ENCODE results near the gene OR10A5.
"Not testable (repeated sequence)": the region's sequence is repeated elsewhere in the genome, so short reads cannot be mapped to it uniquely, and the experiment has no call there.

OR10A5 gene

GRCh38 chr11:6845383-6845782 lies at the start of gene OR10A5:
Gene OR10A5, plus strand, starts transcription at chr11:6845683. Its CDS starts 0 bp downstream, at chr11:6845683.
- DNase-seq: no peak

- no peak for DNase-seq
Observed at GRCh38 chr11:6799402-6799801, 46.1 kb upstream of the OR10A5 start, which contains the start of gene OR6A2. Gene OR6A2, minus strand, starts transcription at chr11:6799689. Its CDS starts 3,981 bp downstream, at chr11:6795708.

GRCh38 chr11:6801075-6801474 lies 44.4 kb upstream of the OR10A5 start:
- not testable (repeated sequence) for DNase-seq

DNA sequence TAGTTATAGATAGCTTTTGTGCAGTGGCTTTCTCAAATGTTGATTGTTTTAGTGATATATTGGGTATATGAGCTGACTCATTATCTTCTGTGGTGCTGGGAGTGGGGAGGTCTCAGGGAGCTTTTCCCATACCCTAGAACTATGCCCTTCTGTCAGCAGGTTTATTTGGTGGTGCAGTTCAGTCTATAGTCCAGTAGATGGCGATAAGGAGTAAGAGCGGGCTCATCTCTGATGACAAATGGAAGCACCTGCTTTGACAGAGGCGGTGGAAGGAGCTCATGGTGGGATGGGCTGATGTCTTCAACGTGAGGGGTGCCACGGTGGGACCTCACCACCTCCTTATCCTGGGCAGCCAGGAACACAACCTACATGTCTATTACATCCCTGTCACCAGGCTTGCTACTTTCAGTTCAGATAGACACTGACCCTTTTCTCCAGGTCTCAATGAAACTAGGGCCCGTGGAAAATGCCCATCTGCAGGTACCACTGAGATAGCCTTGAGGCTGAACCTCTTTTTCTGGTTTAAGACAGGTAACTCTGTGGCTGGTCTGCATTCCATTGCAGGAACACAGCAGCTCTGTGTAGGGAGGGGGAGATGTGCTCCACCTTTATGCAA lies 33.0 kb upstream of the OR10A5 start:
- peak; percentile 63 for DNase-seq

DNA sequence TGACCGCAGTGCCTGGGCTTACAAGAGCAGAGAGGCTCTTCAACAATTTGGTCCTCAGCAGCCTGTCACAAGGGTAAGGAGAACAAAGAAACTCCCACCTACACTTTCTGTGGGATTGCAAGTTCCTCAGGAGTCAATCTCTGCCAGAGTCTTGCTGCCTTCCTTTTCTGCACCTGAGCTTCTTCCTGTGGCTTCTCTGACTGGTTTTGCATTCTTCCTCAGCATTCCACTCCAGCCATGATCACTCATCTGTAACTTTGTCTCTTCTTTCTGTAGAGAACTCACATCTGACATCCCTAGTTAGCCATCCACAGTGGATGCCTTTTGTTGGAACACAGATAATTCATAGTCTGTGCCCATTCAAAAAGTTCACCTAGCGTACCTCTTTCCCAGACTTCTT lies 31.8 kb upstream of the OR10A5 start:
- DNase-seq: no peak

GRCh38 chr11:6817694-6818093 lies 27.8 kb upstream of the OR10A5 start:
- DNase-seq: no peak

GRCh38 chr11:6818967-6819366 lies 26.5 kb upstream of the OR10A5 start:
- no peak for DNase-seq

DNA sequence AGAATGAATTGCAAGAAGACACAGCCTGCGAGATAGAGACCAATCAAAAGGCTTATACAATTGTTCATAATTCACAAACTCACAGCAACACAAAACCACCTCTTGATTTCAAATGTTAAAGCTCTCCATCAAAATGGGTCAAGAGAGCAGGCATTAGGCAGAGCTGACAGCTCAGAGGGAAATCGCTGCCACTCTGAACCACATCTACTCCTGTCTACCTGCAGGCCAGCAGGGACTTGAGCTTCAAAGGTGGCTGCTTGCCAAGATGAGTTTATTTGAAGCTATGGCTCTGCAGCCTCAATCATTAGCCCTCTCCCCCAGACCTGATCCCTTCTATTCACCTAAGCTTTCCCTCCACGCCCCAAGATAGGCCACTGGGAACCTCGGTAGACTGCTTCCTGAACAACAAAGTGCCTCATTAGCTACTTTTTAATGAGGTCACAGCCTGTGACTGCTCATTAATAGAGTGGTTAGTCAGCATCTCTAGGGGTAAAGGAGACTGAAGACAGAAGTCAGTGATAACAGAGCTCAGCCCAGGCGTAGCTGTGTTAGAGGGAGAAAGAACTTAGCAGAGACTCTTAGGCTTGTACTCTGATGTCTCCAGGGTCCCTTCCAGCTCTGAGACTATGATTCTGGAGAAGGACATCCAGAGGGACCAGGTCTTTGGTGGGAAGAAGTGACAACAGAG lies 21.2 kb upstream of the OR10A5 start:
- no peak for DNase-seq

DNA sequence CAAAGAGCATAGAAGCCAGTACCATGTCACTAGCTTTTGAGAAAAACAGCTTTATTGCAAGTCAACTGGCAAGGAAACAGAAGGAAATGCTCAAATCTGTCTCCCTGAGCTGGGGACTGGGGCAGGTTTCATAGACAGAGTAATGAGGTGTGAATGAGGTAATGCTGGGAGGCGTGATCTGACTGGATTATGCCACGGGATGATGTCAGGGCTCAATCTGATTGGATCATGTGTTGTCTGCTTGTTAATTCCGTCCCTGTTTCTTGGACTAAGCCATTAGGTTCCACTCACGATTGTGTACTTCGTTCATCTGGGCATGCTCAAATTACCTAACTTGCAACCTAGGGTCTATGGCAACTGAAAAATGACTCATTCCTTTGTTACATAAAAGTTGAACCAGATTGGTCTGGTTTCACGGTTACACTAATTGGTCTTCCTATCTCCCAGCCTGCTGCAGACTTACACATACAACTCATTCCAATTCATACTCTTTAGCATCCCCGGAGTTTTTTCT lies 20.2 kb upstream of the OR10A5 start:
- peak; percentile 20 for DNase-seq

- DNase-seq: no peak
Observed at GRCh38 chr11:6828103-6828502, 17.4 kb upstream of the OR10A5 start.

DNA sequence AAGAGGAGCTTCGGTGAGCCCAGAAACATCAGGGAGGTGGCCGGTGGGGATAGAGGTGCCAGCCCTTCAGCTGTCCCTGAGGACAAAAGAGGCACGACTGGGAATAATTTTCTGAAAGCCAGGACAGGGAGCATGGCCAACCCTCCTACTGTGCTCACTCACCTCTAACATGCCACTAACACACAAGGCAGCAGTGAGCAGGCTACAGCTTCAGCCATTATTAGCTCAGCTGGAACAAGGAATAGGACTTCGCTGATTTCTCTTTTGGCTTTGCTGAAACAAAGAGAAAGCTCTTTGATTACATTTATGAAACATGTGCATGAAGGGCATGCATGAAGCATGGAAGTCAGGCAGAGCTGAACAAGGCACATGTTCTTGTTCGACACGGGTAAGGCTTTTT lies 12.1 kb upstream of the OR10A5 start:
- DNase-seq: no peak

GRCh38 chr11:6834021-6834420 lies 11.5 kb upstream of the OR10A5 start:
- no peak for DNase-seq

- DNase-seq: peak; percentile 41
Observed at GRCh38 chr11:6841694-6842093, 3.8 kb upstream of the OR10A5 start.

DNA sequence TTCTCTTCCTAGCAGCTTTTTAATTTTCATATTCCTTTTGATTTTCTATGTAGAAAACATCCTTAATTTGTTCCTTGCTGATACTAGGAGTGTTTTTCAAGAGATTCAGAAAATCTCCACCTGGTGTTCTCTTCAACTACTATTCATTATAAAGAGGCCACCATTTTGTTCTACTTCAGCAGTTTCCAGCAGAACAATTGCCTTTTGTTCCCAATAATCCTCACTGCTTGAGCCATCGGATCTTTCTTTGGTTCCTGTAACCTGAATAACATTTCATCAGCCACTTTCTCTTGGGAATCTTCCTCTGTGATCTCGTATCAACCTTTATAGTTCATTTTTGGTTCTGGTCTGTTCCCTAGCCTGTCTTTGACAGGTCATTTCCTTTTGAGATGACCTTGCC lies 1.8 kb upstream of the OR10A5 start:
- no peak for DNase-seq

DNA sequence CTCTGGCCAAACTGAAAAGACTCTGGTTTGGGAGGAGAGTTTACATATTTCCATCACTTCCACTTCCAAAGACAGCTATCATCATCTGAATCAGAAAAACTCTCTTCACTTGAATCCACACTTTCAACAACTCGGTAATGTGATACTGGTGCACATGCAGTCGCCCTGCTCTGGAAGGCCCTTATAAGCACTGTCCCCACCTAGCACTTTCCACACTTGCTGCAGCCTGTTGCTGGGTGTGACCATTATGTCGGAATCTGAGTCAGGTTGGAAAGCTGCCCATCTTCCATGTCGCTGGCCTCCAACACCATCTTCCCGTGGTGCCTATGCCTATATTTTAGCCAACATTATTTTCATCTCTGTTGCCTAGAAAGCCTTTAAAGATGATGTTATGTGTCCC lies 1.1 kb upstream of the OR10A5 start:
- no peak for DNase-seq

- no peak for DNase-seq
Observed at GRCh38 chr11:6850526-6850925, 5.0 kb downstream of the OR10A5 start.

DNA sequence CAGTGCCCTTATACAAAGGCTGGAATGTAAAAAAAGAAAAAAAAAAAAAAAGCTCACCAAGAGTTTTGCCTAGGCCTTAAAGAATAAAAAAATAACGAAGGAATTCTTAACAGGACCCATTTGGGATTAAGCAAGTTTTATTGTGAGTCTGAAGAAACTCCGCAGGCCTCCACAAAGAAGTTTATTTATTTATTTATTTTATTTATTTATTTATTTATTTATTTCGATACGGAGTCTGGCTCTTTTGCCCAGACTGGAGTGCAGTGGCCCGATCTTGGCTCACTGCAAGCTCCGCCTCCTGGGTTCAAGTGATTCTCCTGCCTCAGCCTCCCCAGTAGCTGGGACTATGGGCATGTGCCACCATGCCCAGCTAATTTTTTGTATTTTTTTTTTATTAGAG lies 9.3 kb downstream of the OR10A5 start:
- DNase-seq: not testable (repeated sequence)

DNA sequence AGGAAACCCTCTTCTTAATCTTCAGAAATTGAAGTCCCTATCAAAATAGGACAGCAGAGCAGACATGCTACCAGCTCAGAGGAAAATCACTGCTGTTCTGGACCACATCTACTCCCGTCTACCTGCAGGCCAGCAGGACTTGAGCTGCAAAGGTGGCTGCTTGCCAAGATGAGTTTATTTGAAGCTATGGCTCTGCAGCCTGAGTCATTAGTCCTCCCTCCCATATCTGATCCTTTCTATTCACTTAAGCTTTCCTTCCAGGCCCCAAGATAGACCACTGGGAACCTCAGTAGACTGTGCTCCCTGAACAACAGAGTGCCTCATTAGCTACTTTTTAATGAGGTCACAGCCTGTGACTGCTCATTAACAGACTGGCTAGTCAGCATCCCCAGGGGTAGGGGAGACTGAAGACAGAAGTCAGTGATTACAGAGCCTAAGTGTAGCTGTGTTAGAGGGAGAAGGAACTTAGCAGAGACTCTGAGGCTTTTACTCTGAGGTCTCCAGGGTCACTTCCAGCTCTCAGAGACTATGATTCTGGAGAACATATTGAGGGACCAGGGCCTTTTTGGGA lies 10.6 kb downstream of the OR10A5 start:
- no peak for DNase-seq

GRCh38 chr11:6856871-6857270 lies 11.4 kb downstream of the OR10A5 start:
- peak; percentile 62 for DNase-seq

DNA sequence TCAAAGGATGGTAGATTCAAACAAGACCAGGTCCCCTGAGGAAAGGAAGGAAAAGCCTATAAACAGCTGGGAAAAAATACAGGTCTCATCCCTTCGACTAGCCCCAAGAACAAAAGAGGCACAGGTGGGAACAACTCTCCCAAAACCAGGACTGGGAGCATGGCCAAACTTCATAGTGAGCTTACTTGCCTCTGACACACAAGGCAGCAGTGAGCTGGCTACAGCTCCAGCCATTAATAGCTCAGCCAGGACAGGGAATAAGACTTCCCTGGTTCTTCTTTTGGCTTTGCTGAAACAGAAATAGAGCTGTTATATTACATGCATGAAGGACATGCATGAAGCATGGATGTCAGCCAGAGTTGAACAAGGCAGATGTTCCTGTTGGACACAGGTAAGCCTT lies 17.5 kb downstream of the OR10A5 start, which contains the start of gene OR10A2:
Gene OR10A2 (plus strand): TSS at position 97 of the 400 bp plus-strand sequence. CDS start 6,698 bp downstream, outside the sequence.
- no peak for DNase-seq

DNA sequence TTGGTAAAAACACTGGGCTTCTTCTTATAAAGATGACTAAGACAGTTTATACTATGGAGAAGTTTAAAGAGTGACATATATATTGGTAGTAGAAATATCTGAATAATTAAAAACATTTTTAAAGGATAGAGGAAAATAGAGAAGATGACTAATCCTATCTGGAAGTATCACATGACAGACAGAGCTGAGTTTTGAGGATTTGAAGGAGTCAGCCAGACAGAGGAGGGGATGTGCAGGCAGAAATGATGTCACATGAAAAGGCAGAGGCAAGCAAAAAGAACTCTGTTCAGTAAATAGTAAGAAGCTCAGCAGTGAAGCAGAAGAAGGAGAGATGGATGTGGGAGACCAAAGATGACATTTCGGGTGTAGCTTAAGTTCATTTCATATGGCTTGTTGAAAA lies 19.0 kb downstream of the OR10A5 start:
- DNase-seq: no peak

DNA sequence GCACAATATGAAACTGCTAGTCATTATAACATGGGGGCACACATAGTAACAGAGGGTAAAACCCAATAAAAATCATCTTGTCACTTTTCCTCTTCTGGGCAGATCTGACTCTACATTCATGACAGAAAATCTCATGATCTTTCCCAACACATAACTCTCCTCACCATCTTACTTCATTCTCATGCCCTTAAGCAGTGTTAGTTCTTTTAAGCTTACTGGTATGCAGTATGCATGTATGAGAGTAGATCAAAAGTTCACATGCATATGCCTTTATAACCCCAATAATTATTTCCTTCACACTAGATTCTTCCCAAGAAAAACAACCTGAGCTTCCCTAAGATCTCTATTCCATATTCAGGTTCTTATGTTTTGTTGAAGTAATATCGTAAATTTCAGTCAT lies 25.8 kb downstream of the OR10A5 start:
- no peak for DNase-seq

DNA sequence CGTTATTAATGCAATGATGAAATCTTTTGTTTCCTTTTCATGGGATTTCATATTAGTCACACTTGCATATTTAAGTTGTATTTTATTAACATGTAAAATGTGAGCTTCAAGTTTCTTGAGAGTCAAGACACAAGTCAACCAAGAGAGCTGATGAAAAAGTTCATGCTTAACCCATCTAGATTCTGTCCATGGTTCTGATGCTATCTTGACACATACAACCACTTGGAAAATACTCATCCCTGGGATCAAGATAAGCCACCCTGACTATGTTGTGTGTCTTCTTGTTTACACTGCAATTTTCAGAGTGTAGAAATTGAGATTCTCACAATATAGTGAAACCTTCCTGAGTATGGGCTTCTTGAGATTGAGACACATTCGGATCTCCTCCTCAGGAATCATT lies 30.3 kb downstream of the OR10A5 start:
- no peak for DNase-seq

- DNase-seq: no peak
Observed at GRCh38 chr11:6876325-6876724, 30.8 kb downstream of the OR10A5 start, which contains the start of gene OR10A4. Gene OR10A4, plus strand, starts transcription at chr11:6876625. Its CDS starts 23 bp downstream, at chr11:6876648.
